OCI-LY7 (cell line): ENCODE data around the gene C15orf61. TPM values are rescaled to one million over a fixed set of nuclear protein-coding genes. Genes with fewer than 3 reads are reported as not detected.
A peak's percentile ranks its signal among the peaks of the same experiment; 100 is the strongest.

Experiments used
- BruUV-seq: library from RNA; stranded (reverse); fragments of 400-500 nt; replicated peaks from 2 replicates; lab custom pipeline; 2021; lab: Mats Ljungman, UMichigan
- CTCF ChIA-PET: fragments of 300-600 bp; sonication (Branson Sonifier 250); formaldehyde crosslinking; loops from one replicate; lab custom pipeline; 2022; ENCODE audit warnings: antibody characterized with exemption; ENCODE audit not compliant: unreplicated experiment; lab: Charles Lee
- POLR2A ChIA-PET: fragments of 300-600 bp; sonication (Branson Sonifier 250); formaldehyde crosslinking; loops from one replicate; lab custom pipeline; 2022; ENCODE audit warnings: antibody characterized with exemption; lab: Charles Lee
- DNase-seq: peaks from one replicate; pipeline ENCODE4 v3.0.0-alpha.2; 2015; ENCODE audit warnings: low spot score
- H2AFZ ChIP-seq: fragments of 200-600 bp; sonication (generic), shearing (Covaris generic); 2 replicates; pipeline ENCODE4 v1.6.1; 2014; ENCODE audit warnings: mild to moderate bottlenecking, antibody characterized with exemption, low read length, moderate library complexity
- H3K27ac ChIP-seq: fragments of 200-600 bp; sonication (generic); 2 replicates; pipeline ENCODE4 v1.5.1; 2014; ENCODE audit warnings: mixed run types, low read depth, mild to moderate bottlenecking, moderate library complexity, low read length, inconsistent platforms; ENCODE audit not compliant: poor library complexity, severe bottlenecking
- H3K36me3 ChIP-seq: fragments of 200-600 bp; sonication (generic); 2 replicates; pipeline ENCODE4 v1.6.1; 2014; ENCODE audit warnings: mild to moderate bottlenecking, antibody characterized with exemption, low read length, moderate library complexity, mixed read lengths; ENCODE audit not compliant: insufficient read depth
- H3K4me1 ChIP-seq: fragments of 200-600 bp; sonication (generic); 2 replicates; pipeline ENCODE4 v1.5.1; 2014; ENCODE audit warnings: mild to moderate bottlenecking, low read length; ENCODE audit not compliant: insufficient read depth, poor library complexity, severe bottlenecking
- H3K4me2 ChIP-seq: fragments of 200-600 bp; sonication (generic); 2 replicates; pipeline ENCODE4 v1.6.1; 2014; ENCODE audit warnings: mild to moderate bottlenecking, low read length
- H3K4me3 ChIP-seq: fragments of 200-600 bp; sonication (generic); 2 replicates; pipeline ENCODE4 v1.5.1; 2014; ENCODE audit warnings: mild to moderate bottlenecking, low read depth, low read length; ENCODE audit not compliant: poor library complexity, severe bottlenecking
- H3K79me2 ChIP-seq: fragments of 200-600 bp; sonication (generic); 2 replicates; pipeline ENCODE4 v1.6.1; 2016; ENCODE audit warnings: low read depth, mild to moderate bottlenecking, low read length, moderate library complexity, mixed read lengths; ENCODE audit not compliant: insufficient read depth
- H3K9me2 ChIP-seq: fragments of 200-600 bp; sonication (generic); 2 replicates; pipeline ENCODE4 v1.6.1; 2016; ENCODE audit warnings: mild to moderate bottlenecking, low read length, mixed read lengths; ENCODE audit not compliant: insufficient read depth
- H3K9me3 ChIP-seq: fragments of 200-600 bp; sonication (generic); 2 replicates; pipeline ENCODE4 v1.6.1; 2014; ENCODE audit warnings: mild to moderate bottlenecking, mixed run types, low read length, mixed read lengths
- H4K20me1 ChIP-seq: fragments of 200-600 bp; sonication (generic); 2 replicates; pipeline ENCODE4 v1.6.1; 2014; ENCODE audit warnings: mild to moderate bottlenecking, antibody characterized with exemption, low read length, moderate library complexity, mixed read lengths; ENCODE audit not compliant: insufficient read depth
- CTCF ChIP-seq: fragments of 200-600 bp; sonication (generic); conservative IDR thresholded peaks from 2 replicates; pipeline ENCODE4 v1.5.1; 2014; ENCODE audit warnings: mild to moderate bottlenecking, antibody characterized with exemption, low read length, moderate library complexity, mixed read lengths
- EZH2phosphoT487 ChIP-seq: fragments of 200-600 bp; sonication (generic); IDR thresholded peaks from 2 replicates; pipeline ENCODE4 v1.6.1; 2018; ENCODE audit warnings: low read depth, borderline replicate concordance, mild to moderate bottlenecking, mixed run types, antibody characterized with exemption, low read length, moderate library complexity, mixed read lengths
- intact Hi-C: fragments of 100-400 bp; cut with micrococcal nuclease; formaldehyde crosslinking; loops from one replicate; pipeline ENCODE4 v1.10.0; 2022; ENCODE audit not compliant: unreplicated experiment
- total RNA-seq, 2 experiments: library from RNA; depleted of rRNA in 1 of 2; stranded (reverse); fragments of >200 nt in 1 of 2; shearing (Covaris generic) in 1 of 2; gene quantifications; 2 replicates each; pipeline ENCODE4 v1.2.3, GENCODE V29; 2014 to 2022

The C15orf61 gene
- total RNA-seq, 2 experiments from 2014 or later, result 9.3 to 13.3 TPM

GRCh38 chr15:67559576-67559975 lies 38.6 kb downstream of the C15orf61 start:
- no peak overlapping the region for H3K27ac ChIP-seq
- no peak for DNase-seq
- H3K9me3 ChIP-seq, result peaks cover 16% of the 10 kb centered on the region
- CTCF ChIA-PET, result no interaction called here
- peaks cover 8% of the 10 kb centered on the region; the same call in 1 of the 2 replicates for H3K79me2 ChIP-seq
- H3K9me2 ChIP-seq, result no peaks in the 10 kb centered on the region
- no peaks in the 10 kb centered on the region; the same call in 1 of the 2 replicates for H4K20me1 ChIP-seq
- no peak for TF ChIP-seq CTCF
- no peak for TF ChIP-seq EZH2phosphoT487
- intact Hi-C loops, result no loop called here
- H3K36me3 ChIP-seq, result peaks cover 69% of the 10 kb centered on the region
- H3K4me3 ChIP-seq, result no peak overlapping the region
- POLR2A ChIA-PET, result interaction anchor here (1.1 to 1.3 kb wide), 3 partner anchors 10 to 259 kb away, joined by 3 to 5 read pairs (median 3); partner anchors contain the start of gene MAP2K5
- no peak overlapping the region for H3K4me2 ChIP-seq
- no TSS peak for BruUV-seq
- peaks cover 47% of the 10 kb centered on the region for H3K4me1 ChIP-seq
- no peak overlapping the region for H2AFZ ChIP-seq

GRCh38 chr15:67560320-67560719 lies 39.4 kb downstream of the C15orf61 start:
- no peak for TF ChIP-seq EZH2phosphoT487
- no peak for TF ChIP-seq CTCF
- peaks cover 8% of the 10 kb centered on the region; the same call in 1 of the 2 replicates for H3K79me2 ChIP-seq
- H3K9me3 ChIP-seq, result peaks cover 16% of the 10 kb centered on the region
- H4K20me1 ChIP-seq, result no peaks in the 10 kb centered on the region; the same call in 1 of the 2 replicates
- POLR2A ChIA-PET, result interaction anchor here (1.1 to 1.3 kb wide), 3 partner anchors 10 to 259 kb away, joined by 3 to 5 read pairs (median 3); partner anchors contain the start of gene MAP2K5
- peaks cover 64% of the 10 kb centered on the region for H3K36me3 ChIP-seq
- H2AFZ ChIP-seq, result no peak overlapping the region
- no peak for DNase-seq
- no TSS peak for BruUV-seq
- no peak overlapping the region for H3K4me2 ChIP-seq
- CTCF ChIA-PET, result no interaction called here
- intact Hi-C loops, result no loop called here
- no peak overlapping the region for H3K27ac ChIP-seq
- H3K4me3 ChIP-seq, result no peak overlapping the region
- H3K4me1 ChIP-seq, result peaks cover 52% of the 10 kb centered on the region
- no peaks in the 10 kb centered on the region for H3K9me2 ChIP-seq

- H3K4me2 ChIP-seq, result peak overlapping the region; percentile 40
- TF ChIP-seq EZH2phosphoT487 (no peak), CTCF (no peak)
- no peak overlapping the region for H3K4me3 ChIP-seq
- H3K36me3 ChIP-seq, result peaks cover 51% of the 10 kb centered on the region
- peak overlapping the region; percentile 1; the same call in 1 of the 2 replicates for H2AFZ ChIP-seq
- no TSS peak for BruUV-seq
- ChIA-PET POLR2A (interaction anchor here (0.6 kb wide), 1 partner anchor 22 kb away, joined by 3 read pairs; no protein-coding TSS in a partner anchor), CTCF (no interaction called here)
- intact Hi-C loops, result no loop called here
- no peaks in the 10 kb centered on the region for H3K9me2 ChIP-seq
- peaks cover 8% of the 10 kb centered on the region; the same call in 1 of the 2 replicates for H3K79me2 ChIP-seq
- no peaks in the 10 kb centered on the region; the same call in 1 of the 2 replicates for H4K20me1 ChIP-seq
- no peak for DNase-seq
- peaks cover 7% of the 10 kb centered on the region for H3K9me3 ChIP-seq
- H3K4me1 ChIP-seq, result peaks cover 41% of the 10 kb centered on the region
- no peak overlapping the region for H3K27ac ChIP-seq
These were observed 42.2 kb downstream of the C15orf61 start for GRCh38 chr15:67563092-67563491.
